ENCODE measurements around the gene MBOAT1. TPM values are rescaled to one million over a fixed set of nuclear protein-coding genes. Genes with fewer than 3 reads are reported as not detected.
"Not testable (repeated sequence)": the region's sequence is repeated elsewhere in the genome, so short reads cannot be mapped to it uniquely, and the experiment has no call there.

MBOAT1 gene
- total RNA-seq, 1 donor, result 9.9 TPM

DNA sequence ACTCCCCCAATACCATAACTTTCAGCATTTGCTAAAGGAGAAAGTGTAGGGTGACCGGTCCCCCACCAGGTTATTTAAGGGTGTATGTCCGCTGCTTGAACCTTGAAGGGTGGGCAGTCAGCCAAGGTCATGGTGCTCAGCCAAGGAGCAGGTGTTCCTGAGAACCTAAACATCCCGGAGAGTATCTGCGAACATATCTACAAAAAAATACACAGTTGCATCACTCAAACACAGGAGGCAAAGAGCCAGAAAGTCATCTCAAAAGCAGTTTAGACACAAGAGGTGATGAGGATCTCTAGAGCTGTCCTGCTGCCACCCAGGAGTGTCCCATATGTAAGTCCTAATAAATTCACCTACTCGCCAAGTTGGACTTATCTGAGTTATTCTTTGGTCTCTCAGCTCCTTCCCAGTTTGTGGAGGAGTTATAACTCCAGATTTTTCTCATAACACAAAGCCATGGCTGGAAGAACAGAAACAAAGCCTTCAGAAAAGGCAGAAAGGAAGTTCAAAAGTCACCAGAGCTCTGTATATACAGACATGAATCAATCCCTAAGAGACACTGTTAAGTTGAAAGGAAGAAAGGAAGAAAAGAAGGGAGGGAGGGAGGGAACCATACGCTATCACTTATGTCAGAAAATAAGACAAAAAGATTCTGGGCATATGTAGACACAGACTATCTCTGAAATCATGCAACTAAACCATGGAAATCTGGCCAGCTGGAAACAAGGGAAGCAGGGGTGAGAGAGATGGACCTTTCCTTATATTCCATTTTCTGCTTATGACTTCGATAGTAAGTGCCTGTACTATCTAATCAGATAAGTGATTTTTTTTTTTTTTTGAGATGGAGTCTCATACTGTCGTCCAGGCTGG is 11.3 kb downstream of the MBOAT1 start:
- no peak overlapping the region for H3K4me3 ChIP-seq (ENCODE audit: low read length)
- H3K4me1 ChIP-seq (ENCODE audit: insufficient read depth, low read length), result peaks cover 42% of the 10 kb centered on the region
- no peaks in the 10 kb centered on the region for H3K27me3 ChIP-seq (ENCODE audit: insufficient read depth, low read length)
- no peaks in the 10 kb centered on the region for H3K9me3 ChIP-seq (ENCODE audit: low read depth, low read length)

DNA sequence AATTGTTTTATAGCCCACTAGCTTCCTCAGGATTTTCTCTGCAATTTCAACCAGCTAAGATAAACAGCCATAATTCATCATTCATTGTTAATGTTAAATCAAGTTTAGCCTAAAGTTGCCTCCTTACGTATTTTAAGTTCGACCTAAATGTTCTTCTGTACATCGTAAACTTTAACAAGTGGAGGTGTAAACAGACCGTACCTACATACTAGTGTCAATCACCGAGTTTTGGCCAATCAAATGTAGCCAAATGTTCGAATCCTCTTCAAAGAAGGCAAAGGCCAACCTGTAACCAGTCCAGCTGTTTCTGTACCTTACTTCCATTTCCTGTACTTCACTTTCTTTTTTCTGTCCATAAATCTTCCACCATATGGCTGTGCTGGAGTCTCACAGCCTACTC is 13.5 kb downstream of the MBOAT1 start:
- H3K27me3 ChIP-seq (ENCODE audit: insufficient read depth, low read length), result no peaks in the 10 kb centered on the region
- H3K4me3 ChIP-seq (ENCODE audit: low read length), result no peak overlapping the region

DNA sequence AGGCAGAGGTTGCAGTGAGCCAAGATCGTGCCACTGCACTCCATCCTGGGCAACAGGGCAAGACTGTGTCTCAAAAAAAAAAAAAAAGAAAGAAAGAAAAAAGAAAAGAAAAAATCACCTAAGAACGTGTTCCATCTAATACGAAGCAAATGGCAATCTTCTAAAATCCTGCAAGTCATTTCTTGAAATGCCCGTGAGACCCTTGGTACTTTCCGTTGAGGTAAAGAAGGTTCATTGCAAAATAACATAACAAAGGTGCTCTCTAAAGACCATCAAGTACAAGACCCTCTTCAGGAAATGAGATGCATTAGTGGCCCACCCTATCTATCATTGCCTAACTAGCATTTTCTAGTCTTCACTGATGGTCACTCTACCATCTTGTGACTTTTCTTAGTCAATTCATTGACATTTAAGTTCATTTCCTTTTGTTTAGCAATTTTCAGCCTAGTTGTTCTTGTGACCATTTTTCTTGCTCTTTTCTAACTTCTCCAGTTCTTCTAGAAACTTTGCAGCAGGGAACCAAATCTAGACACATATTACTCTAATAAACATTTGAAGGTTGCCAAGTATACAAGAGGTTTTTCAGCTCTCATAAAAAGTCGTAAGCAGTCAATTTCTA is 14.0 kb downstream of the MBOAT1 start:
- no peaks in the 10 kb centered on the region for H3K9me3 ChIP-seq (ENCODE audit: low read depth, low read length)
- peaks cover 16% of the 10 kb centered on the region for H3K4me1 ChIP-seq (ENCODE audit: insufficient read depth, low read length)
- H3K4me3 ChIP-seq (ENCODE audit: low read length), result no peak overlapping the region

More for the DNA sequence above, 13.5 kb downstream of the MBOAT1 start:
- H3K9me3 ChIP-seq (ENCODE audit: low read depth, low read length), result no peaks in the 10 kb centered on the region
- peaks cover 20% of the 10 kb centered on the region for H3K4me1 ChIP-seq (ENCODE audit: insufficient read depth, low read length)

DNA sequence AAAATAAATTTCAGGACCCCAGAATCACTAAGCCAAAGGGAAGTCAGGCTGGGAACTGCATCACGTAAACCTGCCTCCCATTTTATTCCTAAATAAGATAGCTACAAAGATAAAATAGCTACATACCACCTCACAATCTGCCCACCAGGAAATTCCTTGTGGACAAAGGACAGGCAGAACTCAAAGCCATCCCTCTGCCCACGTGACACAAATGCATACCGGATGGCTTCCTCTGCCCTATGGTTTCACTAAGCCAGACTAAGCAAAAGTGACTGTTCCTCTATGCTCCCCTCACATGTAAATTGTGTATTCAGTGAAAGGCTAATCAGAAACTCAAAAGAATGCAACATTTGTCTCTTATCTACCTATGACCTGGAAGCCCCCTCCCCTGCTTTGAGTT is 15.0 kb downstream of the MBOAT1 start:
- H3K4me3 ChIP-seq (ENCODE audit: low read length), result no peak overlapping the region
- no peaks in the 10 kb centered on the region for H3K9me3 ChIP-seq (ENCODE audit: low read depth, low read length)
- peaks cover 16% of the 10 kb centered on the region for H3K4me1 ChIP-seq (ENCODE audit: insufficient read depth, low read length)
- H3K27me3 ChIP-seq (ENCODE audit: insufficient read depth, low read length), result no peaks in the 10 kb centered on the region

More for the DNA sequence above, 14.0 kb downstream of the MBOAT1 start:
- no peaks in the 10 kb centered on the region for H3K27me3 ChIP-seq (ENCODE audit: insufficient read depth, low read length)

DNA sequence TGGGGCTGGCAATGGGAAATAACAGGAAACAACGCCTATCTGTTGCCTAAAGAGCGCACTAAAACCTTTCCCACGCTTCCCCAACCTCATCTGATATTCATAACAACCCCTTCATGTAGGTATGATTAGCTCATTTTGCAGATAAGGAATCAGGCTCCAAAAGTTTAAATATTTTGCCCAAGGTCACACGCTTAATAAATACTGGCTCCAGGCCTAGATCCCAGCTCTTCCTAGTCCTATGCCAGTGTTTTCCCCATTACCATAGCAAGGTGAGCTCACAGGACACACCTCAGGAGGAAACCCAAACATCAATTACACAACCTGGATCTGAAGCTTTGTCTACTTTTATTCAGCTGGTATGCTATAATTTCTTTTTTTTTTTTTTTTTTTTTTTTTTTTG is 19.6 kb downstream of the MBOAT1 start:
- H3K27me3 ChIP-seq (ENCODE audit: insufficient read depth, low read length), result no peaks in the 10 kb centered on the region
- H3K4me1 ChIP-seq (ENCODE audit: insufficient read depth, low read length), result no peaks in the 10 kb centered on the region
- no peaks in the 10 kb centered on the region for H3K9me3 ChIP-seq (ENCODE audit: low read depth, low read length)
- no peak overlapping the region for H3K4me3 ChIP-seq (ENCODE audit: low read length)

DNA sequence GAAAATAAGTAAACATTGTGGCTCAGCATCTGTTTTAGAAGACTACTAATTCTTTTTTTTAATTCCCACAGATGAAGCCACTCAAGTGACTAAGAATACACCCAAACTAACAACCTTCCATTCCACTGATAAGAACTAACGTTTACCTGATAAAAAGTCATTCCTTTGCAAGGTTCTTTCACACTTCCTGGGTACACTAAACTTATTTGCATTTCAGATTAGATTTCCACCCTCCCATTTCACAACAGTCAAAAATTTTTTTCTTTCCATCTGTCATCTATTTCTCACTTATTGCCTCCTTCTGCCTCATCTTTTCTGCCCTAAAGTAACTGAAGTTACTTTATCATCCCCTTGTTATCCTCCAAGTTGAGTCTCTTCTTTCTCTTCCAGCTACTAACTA is 20.3 kb downstream of the MBOAT1 start:
- Histone ChIP-seq H3K4me3 (ENCODE audit: low read length) (no peak overlapping the region), H3K9me3 (ENCODE audit: low read depth, low read length) (no peaks in the 10 kb centered on the region), H3K4me1 (ENCODE audit: insufficient read depth, low read length) (no peaks in the 10 kb centered on the region), H3K27me3 (ENCODE audit: insufficient read depth, low read length) (no peaks in the 10 kb centered on the region)

GRCh38 chr6:20188630-20189075 is 23.6 kb downstream of the MBOAT1 start:
- no peak overlapping the region for H3K4me3 ChIP-seq (ENCODE audit: low read length)
- H3K27me3 ChIP-seq (ENCODE audit: insufficient read depth, low read length), result no peaks in the 10 kb centered on the region
- no peaks in the 10 kb centered on the region for H3K4me1 ChIP-seq (ENCODE audit: insufficient read depth, low read length)
- no peaks in the 10 kb centered on the region for H3K9me3 ChIP-seq (ENCODE audit: low read depth, low read length)

DNA sequence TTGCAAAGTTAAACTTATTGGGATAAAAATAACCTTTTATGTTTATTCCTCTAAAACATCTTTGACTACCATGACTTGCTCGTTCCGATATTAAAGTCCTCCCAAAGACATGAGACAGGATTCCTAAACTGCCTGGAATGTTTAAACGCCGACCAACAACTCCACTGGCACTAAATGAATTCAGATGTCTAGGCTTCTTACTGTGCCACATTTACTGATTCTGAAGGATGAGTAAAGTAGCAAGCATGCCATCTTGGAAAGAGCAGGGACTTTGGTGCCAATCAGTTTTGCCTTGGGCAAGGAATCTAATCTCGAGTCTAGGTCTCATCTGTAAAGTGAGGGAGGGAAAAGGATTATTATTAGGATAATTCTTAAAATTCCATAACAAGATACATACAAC is 25.3 kb downstream of the MBOAT1 start:
- Histone ChIP-seq H3K4me3 (ENCODE audit: low read length) (no peak overlapping the region), H3K4me1 (ENCODE audit: insufficient read depth, low read length) (no peaks in the 10 kb centered on the region), H3K9me3 (ENCODE audit: low read depth, low read length) (no peaks in the 10 kb centered on the region), H3K27me3 (ENCODE audit: insufficient read depth, low read length) (no peaks in the 10 kb centered on the region)

GRCh38 chr6:20183706-20184105 is 28.6 kb downstream of the MBOAT1 start:
- Histone ChIP-seq H3K27me3 (ENCODE audit: insufficient read depth, low read length) (no peaks in the 10 kb centered on the region), H3K4me1 (ENCODE audit: insufficient read depth, low read length) (peaks cover 7% of the 10 kb centered on the region), H3K4me3 (ENCODE audit: low read length) (no peak overlapping the region), H3K9me3 (ENCODE audit: low read depth, low read length) (no peaks in the 10 kb centered on the region)

DNA sequence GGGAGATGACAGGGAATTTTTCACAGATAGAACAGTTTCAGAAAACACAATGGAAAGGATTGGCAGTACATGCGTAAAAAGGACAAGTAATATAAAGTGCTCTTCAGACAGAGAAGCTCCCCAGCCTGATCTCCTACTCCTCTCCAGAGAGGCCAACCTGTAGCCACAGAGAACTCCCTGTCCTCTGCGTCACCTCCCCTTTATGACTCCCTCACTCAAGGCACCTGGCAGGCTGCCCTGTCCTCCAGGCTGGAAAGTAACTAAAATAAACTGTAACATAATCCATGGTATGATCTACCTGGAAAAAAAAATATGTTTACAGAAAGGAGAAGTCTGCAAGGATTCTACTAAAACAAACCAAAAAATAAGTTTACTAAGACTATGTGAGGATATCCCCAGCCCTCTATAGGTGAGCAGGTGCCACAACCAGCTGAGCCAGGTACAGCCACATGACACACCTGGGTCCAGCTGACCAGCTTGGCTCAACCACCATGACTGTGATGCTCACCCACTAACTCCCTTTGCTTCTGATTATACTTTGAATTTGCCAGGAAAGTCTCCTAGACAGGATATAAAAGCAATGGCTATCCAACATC is 29.2 kb downstream of the MBOAT1 start:
- no peak overlapping the region for H3K4me3 ChIP-seq (ENCODE audit: low read length)
- H3K4me1 ChIP-seq (ENCODE audit: insufficient read depth, low read length), result peaks cover 10% of the 10 kb centered on the region
- H3K9me3 ChIP-seq (ENCODE audit: low read depth, low read length), result no peaks in the 10 kb centered on the region
- no peaks in the 10 kb centered on the region for H3K27me3 ChIP-seq (ENCODE audit: insufficient read depth, low read length)

DNA sequence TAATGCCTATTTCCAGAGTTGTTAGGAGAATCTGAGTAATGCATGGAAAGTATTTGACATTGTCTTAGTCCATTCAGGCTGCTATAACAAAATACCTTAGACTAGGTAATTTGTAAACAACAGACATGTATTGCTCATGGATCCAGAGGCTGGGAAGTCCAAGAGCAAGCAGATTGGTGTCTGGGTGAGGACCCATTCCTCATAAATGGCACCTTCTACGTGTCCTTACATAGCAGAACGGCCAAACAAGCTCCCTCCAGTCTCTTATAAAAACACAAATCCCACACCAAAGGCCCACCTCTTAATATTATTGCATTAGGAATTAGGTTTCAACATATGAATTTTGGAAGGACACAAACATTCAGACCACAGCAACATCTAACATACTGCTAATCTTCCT is 30.2 kb downstream of the MBOAT1 start:
- Histone ChIP-seq H3K4me3 (ENCODE audit: low read length) (no peak overlapping the region), H3K9me3 (ENCODE audit: low read depth, low read length) (no peaks in the 10 kb centered on the region), H3K27me3 (ENCODE audit: insufficient read depth, low read length) (no peaks in the 10 kb centered on the region), H3K4me1 (ENCODE audit: insufficient read depth, low read length) (peaks cover 15% of the 10 kb centered on the region)

DNA sequence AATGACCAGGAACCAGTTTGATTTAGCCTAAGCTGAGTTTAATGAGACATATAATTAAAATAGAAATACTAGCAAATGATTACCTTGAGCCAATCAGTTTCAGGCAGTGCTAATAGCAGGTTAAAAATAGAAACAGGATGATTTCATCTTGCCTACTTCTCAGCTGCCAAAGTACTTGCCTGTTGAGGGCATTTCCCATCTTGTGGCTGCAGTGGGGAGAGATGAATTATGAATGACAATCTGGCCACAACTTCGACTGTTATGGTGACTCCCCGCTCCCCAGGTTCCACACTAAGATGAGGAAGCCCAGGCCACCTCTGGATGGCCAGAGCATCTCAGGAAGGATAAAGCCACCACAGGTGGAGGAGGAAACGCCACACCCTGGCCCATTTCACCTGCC is 31.3 kb downstream of the MBOAT1 start:
- Histone ChIP-seq H3K4me3 (ENCODE audit: low read length) (no peak overlapping the region), H3K27me3 (ENCODE audit: insufficient read depth, low read length) (no peaks in the 10 kb centered on the region), H3K4me1 (ENCODE audit: insufficient read depth, low read length) (peaks cover 15% of the 10 kb centered on the region)

DNA sequence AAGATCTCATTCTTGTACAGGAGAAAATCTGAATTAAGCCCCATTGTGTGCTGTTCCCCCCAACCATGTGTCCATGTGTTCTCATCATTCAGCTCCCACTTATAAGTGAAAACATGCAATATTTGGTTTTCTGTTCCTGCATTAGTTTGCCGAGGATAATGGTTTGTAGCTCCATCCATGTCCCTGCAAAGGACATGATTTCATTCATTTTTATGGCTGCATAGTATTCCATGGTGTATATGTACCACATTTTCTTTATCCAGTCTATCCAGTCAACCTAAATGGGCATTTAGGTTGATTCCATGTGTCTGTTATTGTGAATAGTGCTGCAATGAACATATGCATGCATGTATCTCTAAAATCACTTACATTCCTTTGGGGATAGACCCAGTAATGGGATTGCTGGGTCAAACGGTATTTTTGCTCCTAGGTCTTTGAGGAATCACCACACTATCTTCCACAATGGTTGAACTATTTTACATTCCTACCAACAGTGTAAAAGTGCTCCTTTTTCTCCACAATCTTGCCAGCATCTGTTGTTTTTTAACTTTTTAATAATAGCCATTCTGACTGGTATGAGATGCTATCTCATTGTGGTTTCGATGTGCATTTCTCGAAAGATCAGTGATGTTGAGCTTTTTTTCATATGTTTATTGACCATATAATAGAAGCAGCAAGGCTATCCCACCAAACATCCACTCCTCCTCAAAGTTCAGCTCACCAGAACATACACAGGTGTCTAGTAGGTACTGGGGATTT is 32.8 kb downstream of the MBOAT1 start:
- H3K9me3 ChIP-seq (ENCODE audit: low read depth, low read length); H3K4me3 ChIP-seq (ENCODE audit: low read length); H3K27me3 ChIP-seq (ENCODE audit: insufficient read depth, low read length): not testable (repeated sequence)
- peaks cover 27% of the 10 kb centered on the region for H3K4me1 ChIP-seq (ENCODE audit: insufficient read depth, low read length)

More for the DNA sequence above, 31.3 kb downstream of the MBOAT1 start:
- no peaks in the 10 kb centered on the region for H3K9me3 ChIP-seq (ENCODE audit: low read depth, low read length)

DNA sequence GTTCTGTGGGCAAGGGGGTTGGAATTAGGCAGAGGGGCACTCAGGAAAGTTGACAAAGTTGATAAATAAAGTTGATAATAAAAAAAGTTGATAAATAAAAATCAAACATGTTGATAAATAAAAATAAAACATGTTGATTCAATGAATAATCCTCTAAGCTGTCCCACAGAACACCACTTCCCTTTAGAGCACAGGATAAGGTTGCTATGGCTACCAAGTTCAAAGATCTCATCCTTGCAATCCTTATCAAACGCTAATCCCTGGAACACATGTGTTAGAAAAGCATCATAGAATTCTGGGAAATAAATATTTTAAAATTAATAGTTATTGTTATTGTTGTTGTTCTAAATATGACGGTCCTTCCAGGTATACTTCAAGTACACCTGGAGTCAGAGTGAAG is 33.9 kb downstream of the MBOAT1 start:
- H3K27me3 ChIP-seq (ENCODE audit: insufficient read depth, low read length), result no peaks in the 10 kb centered on the region
- no peaks in the 10 kb centered on the region for H3K9me3 ChIP-seq (ENCODE audit: low read depth, low read length)
- no peak overlapping the region for H3K4me3 ChIP-seq (ENCODE audit: low read length)
- H3K4me1 ChIP-seq (ENCODE audit: insufficient read depth, low read length), result peaks cover 37% of the 10 kb centered on the region

Data from mononuclear cell (primary cell).